GM15510 (cell line): Measurements from ENCODE around the gene KCTD4.

ENCODE experiments used
- POLR2A ChIP-seq: IDR thresholded peaks from 3 replicates; pipeline ENCODE4 v1.6.1; 2011; ENCODE audit warnings: borderline replicate concordance; ENCODE audit not compliant: insufficient read length; ENCODE audit errors: extremely low read depth

The KCTD4 gene

GRCh38 chr13:45200701-45201232 lies at the start of gene KCTD4:
Gene KCTD4 (minus strand): TSS chr13:45201045. CDS start chr13:45194567, 6,478 bp downstream.
- TF ChIP-seq POLR2A: no peak

DNA sequence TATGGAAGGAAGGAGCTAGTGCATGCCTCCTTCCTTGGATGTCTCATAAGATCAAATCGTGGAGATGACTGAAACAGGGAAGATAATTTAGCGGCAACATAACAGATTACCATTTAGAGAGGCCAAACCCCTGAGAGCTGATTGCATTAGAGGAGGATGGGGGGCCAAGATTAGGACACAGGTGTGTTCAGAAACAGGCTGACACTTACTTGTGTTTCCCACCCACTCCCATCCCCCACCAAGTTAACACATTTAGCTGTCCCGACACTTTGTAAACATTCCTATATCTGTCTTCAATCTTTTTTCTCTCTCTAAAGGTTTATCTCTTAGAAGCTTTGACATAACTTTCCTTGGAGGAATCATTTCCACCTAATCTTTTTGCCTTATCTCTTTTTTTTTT lies 48.8 kb upstream of the KCTD4 start:
- TF ChIP-seq POLR2A: no peak

- no peak for TF ChIP-seq POLR2A
Measured at GRCh38 chr13:45243077-45243476, 42.2 kb upstream of the KCTD4 start.

DNA sequence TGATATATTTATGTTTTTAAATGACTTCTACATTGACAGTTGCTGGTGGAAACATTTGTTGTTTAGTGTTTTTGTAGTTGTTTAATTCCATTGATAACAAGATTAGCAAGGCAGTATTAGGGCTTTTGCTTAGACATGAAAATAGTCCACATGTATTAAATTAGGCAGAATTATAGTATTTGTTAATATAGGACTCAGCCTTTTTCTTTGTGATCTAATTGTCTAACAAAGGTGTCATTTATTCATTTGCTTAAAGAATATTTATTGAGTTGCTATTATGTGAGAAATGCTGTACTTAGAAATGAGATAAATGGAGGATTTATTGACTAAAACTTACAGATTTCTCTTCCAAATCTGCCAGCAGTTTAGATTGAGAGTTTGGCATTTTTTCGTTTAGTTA lies 41.7 kb upstream of the KCTD4 start:
- TF ChIP-seq POLR2A: no peak

DNA sequence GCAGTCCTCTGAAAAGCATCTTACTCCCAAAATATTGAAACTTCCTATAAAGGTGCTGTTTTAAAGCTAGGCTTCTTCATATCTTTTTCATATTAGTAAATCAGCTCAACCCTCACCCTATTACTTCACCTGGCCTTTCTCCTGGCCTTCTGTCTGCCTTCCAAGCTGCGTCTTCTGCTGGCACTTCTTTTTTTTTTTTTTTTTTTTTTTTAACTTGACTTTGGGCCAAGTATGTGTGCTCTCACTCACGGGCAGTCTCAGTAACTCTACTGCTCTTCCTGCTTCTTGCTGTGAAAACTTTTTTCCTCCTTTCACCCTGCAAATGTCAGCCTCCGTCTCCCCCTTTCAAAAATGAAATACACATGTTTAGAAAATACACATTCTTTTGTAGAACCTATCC lies 41.2 kb upstream of the KCTD4 start:
- no peak for TF ChIP-seq POLR2A

- no peak for TF ChIP-seq POLR2A
Measured at GRCh38 chr13:45240143-45240542, 39.3 kb upstream of the KCTD4 start.

DNA sequence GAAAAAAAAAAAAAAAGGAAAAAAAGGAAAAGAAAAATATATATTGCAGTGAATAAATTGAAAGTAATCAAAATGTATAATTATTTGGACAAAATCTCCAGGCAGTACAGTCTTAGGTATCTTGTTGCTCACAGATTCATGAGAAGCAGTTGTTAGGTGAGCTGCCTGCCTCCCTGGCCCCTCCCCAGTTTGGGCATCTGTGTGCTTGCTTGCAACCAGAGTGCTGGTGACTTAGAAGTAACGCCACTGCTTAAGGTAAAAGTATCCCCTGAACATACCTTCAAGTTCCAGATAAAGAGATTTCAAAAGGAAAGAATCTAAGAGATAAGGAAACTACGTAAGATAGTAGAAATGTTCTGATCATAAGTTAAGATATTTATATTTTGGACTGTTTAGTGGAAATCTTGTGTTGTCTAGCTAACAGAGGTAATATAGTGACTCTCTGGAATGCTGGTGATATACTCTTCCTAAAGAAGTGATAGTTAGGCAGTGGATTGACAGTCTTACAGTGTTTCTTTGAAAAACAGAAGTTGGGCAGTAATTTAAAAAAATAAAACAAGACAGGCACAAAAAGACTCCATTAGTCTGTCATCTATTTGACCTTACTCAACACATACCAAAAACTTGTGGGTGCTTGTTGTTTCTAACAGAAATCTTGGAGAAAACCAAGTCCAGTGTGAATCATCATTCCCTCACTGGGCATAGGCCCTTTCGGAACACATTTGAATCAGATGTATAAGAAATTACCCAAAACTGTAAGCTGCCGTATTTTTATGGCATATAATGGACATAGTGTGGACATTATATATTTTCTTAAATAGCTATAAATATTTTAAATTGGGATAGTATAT lies 38.3 kb upstream of the KCTD4 start:
- no peak for TF ChIP-seq POLR2A

- TF ChIP-seq POLR2A: no peak
Measured at GRCh38 chr13:45232591-45232990, 31.7 kb upstream of the KCTD4 start.

DNA sequence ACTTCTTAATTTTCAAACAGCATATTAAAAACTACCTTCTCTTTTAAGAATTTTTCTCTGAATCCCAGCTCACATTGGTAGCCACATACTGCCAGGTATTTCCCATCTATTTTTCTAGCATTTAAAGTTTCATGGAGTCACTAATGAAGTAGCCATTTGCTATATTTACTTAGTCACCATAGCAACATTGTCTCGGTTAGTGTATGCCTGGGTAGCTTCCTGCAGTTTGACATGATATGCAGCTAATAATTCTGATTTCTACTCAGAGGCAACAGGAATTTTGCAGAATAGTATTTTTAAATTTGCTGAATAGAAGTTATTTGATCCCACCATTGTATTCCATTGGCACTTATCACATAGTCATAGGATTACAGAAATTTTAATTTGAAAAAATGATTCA lies 30.9 kb upstream of the KCTD4 start:
- TF ChIP-seq POLR2A: no peak

DNA sequence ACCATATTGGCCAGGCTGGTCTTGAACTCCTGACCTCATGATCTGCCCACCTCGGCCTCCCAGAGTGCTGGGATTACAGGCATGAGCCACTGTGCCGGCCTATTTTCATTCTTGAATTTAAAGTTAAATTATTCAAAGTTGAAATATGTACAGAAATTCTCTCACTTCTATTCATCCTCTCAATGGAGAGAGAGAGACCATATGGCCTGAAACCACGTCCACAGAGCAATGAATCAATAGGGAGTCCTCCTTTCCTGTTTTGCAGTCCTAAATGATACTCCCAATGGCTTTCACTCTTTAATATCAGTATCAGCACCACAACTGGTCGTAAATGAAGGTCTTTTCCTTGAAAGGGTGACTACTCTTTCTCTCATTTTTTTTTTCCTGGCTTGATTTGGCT lies 30.5 kb upstream of the KCTD4 start:
- no peak for TF ChIP-seq POLR2A

DNA sequence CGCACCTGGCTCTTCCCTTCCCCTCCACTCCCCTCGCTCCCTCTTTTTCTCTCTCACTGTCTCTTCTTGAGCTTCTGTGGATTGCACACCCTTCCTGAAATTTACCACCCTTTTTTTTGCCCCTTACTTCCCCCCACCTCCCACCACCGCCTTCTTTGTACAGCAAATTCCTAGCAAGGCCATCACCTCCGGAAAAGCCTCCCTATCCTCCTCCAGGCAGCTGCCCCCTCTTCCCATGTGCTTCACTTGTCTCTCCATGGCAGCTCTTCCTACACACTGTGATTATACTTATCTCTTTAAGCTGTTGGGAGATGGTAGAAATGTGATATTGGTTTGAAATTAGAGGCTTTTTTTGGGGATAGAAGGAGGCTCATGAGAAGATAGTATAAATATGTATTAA lies 28.3 kb upstream of the KCTD4 start:
- TF ChIP-seq POLR2A: no peak

DNA sequence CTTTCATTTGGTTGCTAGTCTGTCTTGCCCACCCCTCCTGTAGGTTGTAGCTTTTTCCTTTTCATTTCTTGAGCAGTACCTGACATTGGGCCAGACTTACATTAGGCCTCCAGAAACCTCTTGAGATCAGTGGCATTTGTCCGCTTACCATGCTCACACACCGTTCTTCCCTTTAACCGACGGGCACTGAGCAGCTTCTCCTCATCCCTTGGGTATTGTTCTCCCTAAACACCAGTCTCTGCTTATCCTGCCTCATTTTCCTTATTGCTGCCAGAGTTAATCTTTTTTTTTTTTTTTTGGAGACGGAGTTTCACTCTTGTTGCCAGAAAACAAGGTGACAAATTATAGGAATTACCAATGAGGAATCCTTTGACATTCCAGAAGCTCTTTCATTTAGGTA lies 27.2 kb upstream of the KCTD4 start:
- TF ChIP-seq POLR2A: no peak

DNA sequence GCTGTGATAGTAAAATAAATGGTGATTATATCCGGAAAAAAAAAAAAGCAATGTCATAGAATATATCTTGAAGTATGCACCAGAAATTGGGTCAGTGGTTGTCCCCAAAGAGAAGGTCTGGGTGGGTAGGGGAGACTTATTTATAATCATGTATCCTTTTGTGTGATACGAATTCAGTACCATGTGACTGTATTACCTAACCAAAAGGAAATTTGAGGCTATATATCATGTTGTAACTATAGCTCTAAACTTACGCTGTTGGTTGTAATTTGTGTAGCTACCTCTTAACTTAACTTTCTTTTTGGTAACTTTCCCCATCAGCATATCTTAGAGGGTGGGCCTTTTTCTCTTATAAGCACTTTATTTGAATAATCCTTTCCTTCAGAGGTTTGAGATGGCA lies 25.2 kb upstream of the KCTD4 start:
- no peak for TF ChIP-seq POLR2A

DNA sequence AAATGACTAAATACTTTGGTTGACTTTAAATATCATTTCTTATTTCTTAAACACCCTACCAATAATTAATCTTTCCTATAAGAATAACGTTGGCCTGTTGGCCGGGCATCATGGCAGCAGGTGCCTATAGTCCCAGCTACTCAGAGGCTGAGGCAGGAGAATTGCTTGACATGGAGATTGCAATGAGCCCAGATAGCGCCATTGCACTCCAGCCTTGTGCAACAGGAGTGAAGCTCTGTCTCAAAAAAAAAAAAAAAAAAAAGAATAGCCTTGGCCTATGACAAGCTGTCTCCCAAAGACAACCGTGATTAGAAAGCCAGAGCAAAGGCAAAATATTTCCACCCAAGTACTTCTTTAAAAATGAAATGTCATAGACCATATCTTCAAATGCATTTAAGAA lies 24.5 kb upstream of the KCTD4 start:
- no peak for TF ChIP-seq POLR2A

DNA sequence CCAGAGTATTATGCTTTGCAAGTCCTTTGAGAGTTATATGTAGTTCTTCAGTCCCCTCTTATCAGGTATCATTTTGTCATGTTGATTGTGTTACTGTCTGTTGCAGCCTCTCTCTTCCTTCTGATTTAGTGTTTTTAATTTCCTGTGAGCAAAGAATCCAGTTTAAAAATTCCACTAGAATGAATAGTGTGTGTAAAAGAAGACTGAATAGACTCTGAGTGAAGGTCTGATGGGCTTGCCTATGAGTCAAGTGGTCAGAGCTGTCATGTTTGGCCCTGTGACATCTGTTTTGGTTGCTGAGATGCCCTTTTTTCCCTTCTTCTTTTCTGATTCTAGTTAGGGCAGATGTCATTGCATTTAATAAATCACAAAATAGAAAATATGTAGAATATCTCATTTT lies 23.3 kb upstream of the KCTD4 start:
- TF ChIP-seq POLR2A: no peak

DNA sequence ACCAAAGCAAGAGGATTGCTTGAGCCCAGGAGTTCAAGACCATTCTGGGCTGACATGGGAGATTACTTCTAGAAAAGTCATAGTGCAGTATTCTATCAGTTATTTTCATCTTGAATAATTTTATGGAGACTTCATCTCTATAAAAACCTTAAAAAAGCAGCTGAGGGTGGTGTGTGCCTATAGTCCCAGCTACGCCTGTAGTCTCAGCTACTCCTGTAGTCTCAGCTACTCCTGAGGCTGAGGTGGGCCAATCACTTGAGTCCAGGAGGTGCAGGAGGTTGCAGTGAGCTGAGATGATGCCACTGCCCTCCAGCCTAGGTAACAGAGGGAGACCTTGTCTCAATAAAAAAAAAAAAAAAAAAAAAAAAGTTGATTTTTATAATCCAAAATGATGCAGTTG lies 22.1 kb upstream of the KCTD4 start:
- no peak for TF ChIP-seq POLR2A
